Activated T-cell treated with anti-CD3 and anti-CD28 coated beads, Interleukin-2, amount 50 U/mL, for 48 hours (primary cell): ENCODE measurements around the gene CDON.
"Not testable (repeated sequence)": the region's sequence is repeated elsewhere in the genome, so short reads cannot be mapped to it uniquely, and the experiment has no call there.

Source experiments
- DNase-seq, 2 experiments: peaks; one replicate each; pipeline ENCODE4 v3.0.0-alpha.2; 2020

The CDON gene

DNA sequence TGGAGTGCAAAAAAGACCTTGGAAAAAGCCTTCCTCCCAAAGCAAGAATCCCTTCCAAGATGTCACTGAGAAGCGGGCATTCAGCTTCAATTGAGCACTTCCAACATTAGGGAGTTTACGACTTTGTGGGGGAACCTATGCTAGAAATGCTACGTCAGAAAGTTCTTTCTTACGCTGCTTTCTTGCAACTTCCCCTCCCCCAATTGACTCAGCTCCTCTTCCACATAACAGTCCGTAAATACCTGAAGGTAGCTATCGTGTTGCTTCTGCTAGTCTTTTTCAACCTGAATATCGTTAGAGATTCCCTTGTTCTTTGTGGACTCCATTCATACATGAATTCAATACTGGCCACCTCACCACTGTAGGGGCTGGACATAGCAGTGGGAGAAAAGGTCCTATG, 69.8 kb downstream of the CDON start:
- no peak for DNase-seq

DNA sequence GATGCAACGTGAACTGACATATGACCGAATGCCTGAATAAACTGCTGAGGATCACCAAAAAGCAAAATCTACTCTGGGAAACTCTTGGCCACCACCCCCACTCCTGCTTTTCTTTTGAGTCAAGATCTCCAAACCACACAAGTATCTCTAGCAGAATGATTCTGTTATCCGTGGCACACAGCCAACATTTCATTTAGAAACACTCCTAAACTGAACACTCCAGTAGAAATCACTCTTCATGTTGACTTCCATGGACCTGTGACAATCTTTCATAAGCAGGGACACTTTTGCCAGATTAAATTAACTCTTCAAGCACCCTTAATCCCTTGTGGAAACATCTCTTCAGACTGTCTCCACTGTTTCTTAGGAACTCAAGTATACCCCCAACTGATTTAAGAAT, 72.4 kb downstream of the CDON start:
- DNase-seq, result peak; percentile 20 to 31

DNA sequence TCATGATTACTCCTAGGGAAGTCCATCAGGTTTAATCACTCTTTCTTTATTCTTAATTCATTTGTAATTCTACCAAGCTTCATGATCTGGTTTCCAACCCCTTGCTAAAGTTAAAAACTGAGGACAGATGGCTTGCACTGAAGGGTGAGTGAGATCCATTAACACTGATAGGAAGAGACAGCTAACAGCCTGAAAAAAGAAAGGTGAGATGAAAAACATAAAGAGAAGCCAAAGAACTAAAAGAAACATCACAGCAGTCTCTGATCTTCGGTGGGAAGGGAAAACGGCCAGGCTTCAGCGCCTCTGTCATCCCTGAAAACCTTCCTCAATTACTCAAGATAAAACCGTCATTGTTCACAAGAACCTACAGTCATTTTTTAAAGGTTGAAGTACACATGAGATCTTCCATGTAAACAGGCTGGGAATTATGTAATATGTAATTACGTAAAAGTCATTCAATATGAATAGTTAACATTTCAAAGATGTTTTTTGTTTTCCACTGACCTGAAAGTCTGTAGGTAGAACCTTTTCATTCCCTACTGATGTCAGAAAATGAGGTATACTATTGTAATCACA, 75.5 kb downstream of the CDON start:
- no peak for DNase-seq

DNA sequence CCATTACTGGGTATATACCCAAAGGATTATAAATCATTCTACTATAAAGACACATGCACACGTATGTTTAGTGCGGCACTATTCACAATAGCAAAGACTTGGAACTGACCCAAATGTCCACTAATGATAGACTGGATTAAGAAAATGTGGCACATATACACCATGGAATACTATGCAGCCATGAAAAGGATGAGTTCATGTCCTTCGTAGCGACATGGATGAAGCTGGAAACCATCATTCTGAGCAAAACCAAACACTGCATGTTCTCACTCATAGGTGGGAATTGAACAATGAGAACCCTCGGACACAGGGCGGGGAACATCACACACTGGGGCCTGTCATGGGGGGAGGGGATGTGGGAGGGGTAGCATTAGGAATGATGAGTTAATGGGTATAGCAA, 76.7 kb downstream of the CDON start:
- DNase-seq, result not testable (repeated sequence)

DNA sequence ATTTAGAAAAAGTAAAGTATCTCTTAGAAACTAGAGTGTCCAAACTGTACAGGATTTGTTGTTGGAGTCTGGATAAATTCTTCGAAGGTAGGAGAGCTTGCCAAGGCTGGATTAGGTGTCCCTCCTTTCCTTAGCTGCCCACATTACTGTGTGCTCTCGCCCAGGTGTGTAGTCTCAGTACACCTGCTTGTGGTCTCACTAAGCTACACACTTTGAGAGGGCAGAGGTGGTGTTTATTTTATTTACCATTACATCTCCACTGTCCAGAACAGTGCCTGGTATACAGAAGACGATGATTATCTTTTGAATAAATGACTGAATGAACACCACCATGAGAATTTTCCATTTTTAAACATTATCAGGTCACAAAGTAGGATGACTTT, 80.3 kb downstream of the CDON start:
- DNase-seq, result no peak

DNA sequence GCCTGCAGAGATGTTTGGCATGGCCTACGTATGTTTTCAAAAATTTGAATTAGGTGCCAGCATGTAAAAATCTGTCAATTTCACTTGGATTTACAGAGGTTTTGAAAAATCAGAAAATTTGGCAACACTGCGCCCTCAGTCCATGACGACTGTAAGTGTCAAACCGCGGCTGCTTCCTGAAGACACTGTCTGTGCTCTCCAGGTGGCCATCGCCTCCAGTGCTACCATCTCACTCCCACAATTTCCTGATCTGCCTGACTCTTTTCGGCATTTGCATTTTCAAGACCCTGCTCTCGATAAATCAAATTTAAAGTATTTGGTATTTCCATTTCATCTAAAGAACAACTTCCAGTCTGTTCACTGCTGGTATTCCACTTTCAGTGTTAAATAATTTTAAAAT, 82.2 kb downstream of the CDON start:
- DNase-seq, result no peak

DNA sequence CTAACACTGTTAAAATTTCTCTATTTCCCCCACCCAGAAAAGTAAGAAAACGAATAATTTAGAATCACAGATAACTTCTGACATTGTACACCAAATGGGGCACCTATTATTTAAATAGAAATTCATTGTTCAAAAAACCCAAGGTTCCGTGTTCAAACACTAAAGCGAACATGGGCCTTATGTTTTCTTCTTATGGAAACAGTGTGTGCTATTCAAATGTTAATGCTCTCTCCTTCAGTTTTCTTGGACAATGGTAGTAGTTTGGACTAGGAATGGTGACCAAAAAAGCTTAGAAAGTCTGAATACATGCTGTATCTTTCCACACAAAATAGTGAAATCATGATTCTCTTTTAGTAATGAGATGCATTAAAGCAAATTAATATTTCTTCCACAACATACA, 83.2 kb downstream of the CDON start:
- DNase-seq, result no peak

DNA sequence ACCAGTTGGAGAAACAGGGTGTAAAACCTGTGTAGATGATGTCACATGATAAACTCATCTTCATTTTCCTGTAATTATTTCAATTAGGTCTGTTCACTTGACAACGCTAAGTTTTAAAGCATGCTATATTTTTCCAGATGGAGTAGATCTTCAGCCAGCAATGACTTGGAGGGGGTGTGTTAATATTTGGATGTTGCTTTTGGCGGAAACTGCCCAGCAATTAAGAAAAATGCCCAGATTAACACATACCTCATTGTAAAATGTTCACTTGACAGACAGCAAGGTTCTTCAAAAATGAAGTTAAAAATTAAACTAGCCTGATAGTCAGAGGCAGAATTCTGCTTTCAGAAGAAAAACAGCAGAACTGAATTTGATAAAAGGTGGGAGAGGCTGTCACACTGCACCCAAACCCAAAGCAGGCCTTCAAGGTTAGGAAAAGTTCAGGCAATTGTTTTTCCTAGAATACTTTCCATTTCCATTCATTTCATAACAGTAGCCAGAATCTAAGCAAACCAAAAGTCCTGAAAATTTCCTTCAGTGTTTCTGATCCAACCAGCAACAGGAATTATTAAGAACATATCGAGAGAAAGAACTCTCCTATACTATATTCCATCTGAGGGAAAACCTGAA, 83.8 kb downstream of the CDON start:
- DNase-seq, result no peak

DNA sequence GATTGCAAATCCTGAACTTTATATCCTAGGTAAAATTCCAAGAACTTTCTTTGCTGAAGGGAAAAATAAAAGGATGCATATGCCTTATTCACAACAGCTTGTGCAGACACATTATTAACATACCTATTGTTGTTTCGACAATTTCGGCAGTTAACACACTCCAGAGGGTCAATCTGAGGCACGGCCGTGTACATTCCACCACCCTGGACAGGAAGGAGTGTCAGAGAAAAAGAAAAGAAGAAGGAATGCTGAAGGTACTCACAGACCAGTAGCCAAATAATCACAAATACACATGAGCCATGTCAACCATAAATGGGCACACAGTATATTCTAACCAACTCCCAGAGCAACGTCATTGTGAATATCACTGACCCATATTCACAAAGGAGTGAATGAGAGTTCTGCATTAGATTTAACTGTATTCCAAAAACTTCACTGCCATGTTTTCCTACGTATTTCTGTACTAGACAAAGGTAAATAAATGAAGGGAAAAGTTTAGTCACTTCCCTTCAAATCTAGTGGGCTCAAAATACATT, 84.4 kb downstream of the CDON start:
- no peak for DNase-seq

DNA sequence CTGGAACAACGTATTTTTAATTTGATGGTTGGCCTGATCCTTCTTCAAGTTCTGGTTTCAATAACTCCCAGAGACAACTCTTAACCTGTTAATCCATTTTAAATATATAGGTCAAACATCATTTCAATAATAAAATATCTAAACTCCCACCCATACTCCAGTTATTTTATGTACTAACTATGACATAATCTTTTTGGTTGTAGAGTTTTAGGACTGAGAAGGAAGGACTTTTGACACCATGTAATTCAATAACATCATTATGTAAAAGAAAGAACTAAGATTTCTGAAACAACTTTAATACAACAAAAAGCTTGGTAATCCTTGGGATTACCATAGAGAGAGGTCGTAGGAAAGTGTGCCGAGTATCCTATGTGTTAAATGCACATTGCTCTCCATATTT, 85.3 kb downstream of the CDON start:
- no peak for DNase-seq

DNA sequence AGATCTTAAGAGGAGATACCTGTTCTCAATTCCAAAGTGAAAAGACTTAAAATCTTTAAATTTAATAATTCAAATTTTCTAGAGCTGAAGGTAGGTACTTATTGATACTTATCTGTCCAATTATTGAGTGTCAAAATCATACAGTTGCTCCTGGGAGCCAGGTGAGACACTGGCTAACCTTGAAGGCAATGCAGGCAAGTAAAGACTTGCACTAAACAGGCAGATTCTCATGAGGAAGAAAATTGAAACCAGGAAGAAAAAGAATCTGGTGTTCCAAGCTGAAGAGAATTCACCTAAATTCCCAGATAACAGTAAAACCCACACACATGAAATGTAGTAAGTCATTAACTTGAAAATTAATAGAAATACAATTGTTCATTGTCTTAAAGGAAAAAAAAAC, 86.5 kb downstream of the CDON start:
- no peak for DNase-seq

DNA sequence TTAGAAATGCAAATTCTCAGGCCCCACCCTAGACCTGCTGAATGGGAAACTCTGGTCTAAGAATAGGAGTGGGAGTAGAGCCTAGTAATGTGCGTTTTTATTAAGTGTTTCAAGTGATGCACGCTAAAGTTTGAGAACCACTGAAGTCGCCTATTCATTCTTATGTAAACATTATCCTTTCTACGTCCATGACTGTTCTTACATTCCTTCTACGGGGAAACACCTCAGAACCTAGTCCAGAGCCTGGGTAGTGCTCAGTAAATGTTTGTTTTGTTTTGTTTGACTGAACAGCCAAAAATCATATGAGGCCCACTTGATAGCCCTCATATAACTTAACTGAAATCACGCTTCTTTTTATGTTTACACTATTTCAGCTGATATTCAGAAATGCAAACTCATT, 87.0 kb downstream of the CDON start:
- no peak for DNase-seq

DNA sequence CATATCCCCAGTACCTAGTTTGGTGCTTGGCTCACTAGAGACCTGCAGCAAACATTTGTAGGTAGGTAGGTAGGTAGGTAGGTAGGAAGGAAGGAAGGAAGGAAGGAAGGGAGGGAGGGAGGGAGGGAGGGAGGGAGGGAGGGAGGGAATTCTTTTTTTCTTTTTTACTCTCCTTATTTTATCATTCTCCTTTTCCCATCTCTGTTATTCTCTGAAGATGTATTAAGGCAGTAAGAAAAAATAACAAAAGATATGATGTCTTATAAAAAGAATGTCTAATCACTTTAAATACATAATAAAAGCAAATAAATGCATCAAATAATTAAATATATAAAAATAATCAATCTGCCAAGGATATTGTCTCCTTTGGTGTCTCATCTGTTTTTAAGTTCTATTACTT, 88.4 kb downstream of the CDON start:
- no peak for DNase-seq

DNA sequence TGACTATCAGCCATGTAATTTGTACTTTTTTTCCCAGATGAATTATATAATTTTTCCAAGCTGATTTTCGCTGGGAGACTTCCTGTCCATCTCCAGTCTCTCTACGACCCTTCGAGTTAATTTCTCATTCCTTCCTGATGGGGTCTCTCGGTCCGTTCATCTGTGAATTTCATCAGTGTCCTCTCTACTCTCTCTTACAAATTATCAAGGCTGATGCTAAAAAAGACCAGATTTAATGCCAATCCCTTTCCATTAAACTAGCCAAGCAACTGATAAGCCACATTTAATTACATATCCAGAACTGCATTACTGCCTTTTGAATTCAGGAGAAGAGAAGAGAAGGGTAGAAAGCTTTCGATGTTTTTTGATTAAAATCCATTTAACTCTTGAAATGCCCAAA, 91.0 kb downstream of the CDON start:
- DNase-seq, result no peak

DNA sequence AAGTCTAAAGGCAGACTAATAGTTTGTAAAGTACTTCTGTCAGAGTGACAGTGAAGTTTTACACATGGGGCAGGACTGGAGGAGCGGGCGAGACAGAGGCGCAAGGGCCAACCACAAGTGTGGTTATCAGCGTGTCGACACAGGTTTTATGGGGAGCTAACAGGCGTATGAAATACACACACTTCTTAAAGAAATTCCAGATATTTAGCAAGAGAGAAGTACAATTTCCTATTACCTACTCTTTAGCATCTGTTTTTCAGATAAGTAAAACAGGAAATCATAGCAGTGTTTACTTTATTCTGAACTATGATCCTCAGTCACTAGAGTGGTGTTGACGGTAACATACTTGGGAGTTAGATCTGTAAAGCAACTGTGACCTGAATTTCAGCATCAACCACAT, 94.3 kb downstream of the CDON start:
- no peak for DNase-seq

DNA sequence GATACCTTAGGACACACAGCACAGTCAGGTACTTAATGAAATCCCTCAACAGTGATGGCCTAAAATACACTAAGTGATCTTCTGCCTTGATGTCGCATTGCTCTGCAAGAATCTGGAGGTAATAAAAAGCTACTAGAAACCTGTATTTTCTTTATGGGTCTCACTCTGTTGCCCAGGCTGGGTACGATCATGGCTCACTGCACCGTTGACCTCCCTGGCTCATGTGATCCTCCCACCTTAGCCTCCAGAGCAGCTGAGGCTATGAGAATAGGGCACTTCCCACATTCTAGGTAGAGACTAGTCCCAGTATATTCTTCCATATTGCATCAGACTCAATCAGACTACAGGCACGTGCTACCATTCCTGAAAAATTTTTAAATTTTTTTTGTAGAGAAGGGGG, 95.2 kb downstream of the CDON start:
- DNase-seq, result no peak

DNA sequence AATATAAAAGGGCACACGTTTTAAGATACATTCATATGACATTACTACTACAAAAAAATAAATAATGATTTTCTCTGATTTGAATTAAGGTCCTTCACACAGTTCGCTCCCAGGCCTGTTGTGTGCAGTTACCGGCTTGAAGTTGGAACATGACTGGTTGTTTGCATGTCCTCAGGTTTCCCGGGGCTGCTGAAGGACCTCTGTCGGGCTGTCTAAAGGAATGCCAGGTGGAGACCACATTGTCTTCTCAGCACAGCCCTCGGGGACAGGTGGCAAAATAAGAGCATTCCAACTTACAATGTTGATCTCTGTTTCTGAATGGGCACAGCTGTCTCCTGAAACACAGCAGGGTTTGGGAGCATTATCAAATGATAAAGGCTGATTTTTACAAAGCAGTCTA, 101.9 kb downstream of the CDON start:
- no peak for DNase-seq

DNA sequence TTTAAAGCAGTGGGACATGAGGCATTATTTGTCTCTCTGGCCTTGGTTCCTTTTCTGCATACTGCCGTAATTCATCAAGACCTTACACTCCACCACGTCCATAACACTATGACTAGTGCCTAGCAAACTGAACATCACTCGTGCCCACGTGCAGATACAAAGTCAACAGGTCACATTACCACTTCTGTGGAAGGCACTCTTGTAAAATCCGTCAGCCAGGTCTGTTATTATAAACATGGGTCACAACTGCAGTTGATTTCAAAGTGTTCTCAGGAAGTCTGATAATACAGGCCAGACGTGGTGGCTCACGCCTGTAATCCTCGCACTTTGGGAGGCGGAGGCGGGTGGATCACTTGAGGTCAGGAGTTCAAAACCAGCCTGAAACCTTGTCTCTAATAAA, 102.7 kb downstream of the CDON start:
- DNase-seq, result no peak

DNA sequence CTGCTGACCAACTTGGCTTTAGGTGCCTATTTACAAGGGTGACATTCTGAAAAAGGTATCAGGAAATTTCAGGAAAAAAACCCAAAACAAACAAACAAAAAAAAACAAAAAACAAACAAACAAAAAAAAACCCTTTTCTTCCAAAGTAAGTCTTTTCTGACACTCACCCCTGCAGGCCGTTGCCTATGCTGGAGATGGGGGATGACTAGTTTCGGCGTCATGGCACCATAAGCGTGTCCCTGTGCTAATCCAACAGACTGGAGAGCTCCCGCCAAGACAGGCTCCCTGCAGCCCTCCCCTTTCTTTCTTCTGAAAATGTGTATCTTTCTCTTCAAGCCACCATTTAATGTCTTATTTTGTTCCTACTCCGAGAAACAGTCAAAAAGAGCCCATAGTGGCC, 103.2 kb downstream of the CDON start:
- DNase-seq, result no peak

DNA sequence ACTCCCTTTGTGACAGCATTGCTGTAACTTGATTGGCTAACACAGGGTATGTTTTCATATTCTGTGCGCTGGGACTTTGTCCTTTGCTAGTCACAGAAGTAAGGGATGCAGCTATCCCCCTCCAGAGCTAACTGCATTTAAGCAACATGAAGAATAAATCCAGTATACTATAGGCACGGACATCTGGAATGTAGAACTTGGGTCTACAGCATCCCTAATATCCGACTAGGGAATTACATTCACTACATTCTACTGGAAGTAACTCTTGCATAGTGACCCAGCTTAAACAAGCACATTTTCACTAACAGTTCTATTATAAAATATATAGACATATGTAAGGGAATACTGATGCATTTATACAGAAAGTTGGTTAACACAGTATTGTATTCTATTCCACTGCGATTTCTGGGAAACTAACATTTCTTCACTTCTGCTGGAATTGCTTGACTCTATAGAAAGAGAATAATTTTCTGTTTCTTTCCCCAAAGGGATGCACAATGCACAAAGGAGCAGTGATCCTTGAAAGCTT, 103.7 kb downstream of the CDON start:
- DNase-seq, result no peak

DNA sequence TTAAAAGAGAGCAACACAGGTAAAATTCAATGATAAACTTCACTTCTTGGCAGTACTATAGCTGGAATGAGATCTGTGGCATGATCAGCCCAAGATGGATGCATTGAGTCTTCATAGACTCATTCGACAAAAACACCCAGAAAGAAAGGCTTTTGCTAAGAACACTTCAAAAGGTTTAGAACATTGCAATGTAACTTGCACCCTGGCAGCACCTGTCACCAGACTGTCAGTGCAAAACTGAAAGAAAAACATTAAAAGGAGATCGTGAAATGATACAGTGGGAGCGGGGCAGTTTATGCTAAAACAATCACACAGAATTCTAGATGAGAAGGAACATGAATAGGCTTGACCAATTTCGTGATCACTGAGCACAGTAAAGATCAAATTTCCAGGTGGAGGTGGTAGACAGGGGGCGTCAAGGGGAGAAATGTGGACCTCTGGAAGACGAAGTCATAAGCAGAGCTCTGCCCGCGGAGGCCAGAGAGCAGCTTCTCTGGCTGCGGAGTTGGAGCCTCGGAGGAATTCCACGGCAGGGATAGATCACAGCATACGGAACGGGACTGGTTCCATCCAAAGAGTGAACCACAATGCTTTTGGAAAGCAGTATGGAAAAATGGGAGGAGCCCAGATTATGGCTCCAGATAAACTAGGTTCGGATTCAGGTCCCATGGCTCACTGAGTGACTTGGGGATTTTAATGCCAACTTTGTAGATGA, 104.9 kb downstream of the CDON start:
- DNase-seq, result no peak

DNA sequence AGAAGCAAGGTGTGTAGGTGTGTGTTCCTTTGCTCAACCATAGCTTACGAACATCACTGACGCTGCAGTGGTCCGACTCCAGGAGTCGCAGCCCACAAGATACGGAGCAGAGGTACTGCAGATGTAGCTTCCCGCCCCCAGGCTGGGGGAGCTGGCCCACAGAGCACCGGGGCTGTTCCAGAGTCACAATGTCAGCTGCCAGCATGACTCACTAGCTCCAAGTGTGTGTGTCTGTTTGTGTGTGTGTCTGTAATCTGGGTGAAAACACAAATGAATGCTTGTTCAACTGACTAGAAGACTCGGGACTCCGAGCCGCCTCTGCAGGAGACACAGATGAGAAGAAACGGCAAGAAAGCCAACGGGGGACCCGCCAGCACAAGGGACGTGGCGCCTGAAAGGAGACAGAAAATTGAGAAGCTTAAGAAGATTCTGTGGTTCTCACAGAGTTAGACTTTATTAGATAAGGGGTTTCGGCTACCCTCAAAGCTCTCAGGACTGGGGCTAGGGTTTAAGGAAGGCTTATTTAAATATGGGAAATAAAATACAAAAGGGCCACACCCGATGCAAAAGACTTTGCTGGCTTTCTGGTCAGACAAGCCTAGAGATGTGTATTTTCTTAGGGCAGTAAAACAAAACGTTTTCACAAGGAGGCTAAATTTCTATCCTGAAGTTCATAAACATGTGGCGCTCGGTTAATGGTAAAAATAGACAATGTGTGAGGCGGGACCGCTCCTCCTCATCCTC, 106.1 kb downstream of the CDON start:
- DNase-seq, result no peak

DNA sequence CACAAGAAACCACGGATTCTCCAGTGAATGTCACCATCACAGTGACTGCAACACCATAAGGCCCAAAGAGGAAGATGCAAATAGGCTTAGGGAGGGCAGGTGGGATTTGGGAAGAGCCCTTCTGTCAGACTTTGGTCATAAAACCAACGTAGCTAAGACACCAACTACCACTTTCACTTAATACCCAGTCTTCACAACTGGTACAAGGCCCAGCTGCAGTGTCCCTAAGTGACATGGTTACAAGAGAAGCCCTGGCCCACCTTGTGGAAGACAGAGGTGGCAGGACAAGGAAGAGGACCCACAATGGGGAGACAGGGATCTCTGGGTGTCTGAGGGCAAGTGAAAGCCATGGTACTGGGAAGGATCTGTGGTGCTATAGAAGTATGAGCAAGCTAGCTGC, 106.8 kb downstream of the CDON start:
- no peak for DNase-seq
